NCI-H226 (cell line): ENCODE results near the gene CAMK4.

Source experiments
- DNase-seq: peaks from one replicate; pipeline ENCODE4 v3.0.0-alpha.2; 2015

The CAMK4 gene

GRCh38 chr5:111507276-111507675 lies 283.1 kb downstream of the CAMK4 start:
- DNase-seq: no peak

- no peak for DNase-seq
Observed at GRCh38 chr5:111509119-111509518, 284.9 kb downstream of the CAMK4 start.

- peak; percentile 13 for DNase-seq
Observed at GRCh38 chr5:111511174-111511830, 287.1 kb downstream of the CAMK4 start.

GRCh38 chr5:111511831-111512374 lies 287.7 kb downstream of the CAMK4 start:
- DNase-seq: peak; percentile 12

- DNase-seq: peak; percentile 96
Observed at GRCh38 chr5:111512375-111513130, 288.4 kb downstream of the CAMK4 start, which contains the start of gene STARD4. Gene STARD4 (minus strand): TSS chr5:111512535. CDS start chr5:111507433, 5,102 bp downstream.

GRCh38 chr5:111513131-111513520 lies 288.9 kb downstream of the CAMK4 start:
- no peak for DNase-seq

- no peak for DNase-seq
Observed at GRCh38 chr5:111514087-111514486, 289.9 kb downstream of the CAMK4 start.

- no peak for DNase-seq
Observed at GRCh38 chr5:111517853-111518501, 293.8 kb downstream of the CAMK4 start.

GRCh38 chr5:111518777-111519176 lies 294.6 kb downstream of the CAMK4 start:
- peak; percentile 16 for DNase-seq

- no peak for DNase-seq
Observed at GRCh38 chr5:111520908-111521307, 296.7 kb downstream of the CAMK4 start.

GRCh38 chr5:111528056-111528455 lies 303.9 kb downstream of the CAMK4 start:
- no peak for DNase-seq

GRCh38 chr5:111530298-111530740 lies 306.1 kb downstream of the CAMK4 start:
- DNase-seq: peak; percentile 97

- no peak for DNase-seq
Observed at GRCh38 chr5:111532886-111533582, 308.9 kb downstream of the CAMK4 start.

- DNase-seq: no peak
Observed at GRCh38 chr5:111535879-111536549, 311.8 kb downstream of the CAMK4 start.

- DNase-seq: no peak
Observed at GRCh38 chr5:111537141-111538024, 313.2 kb downstream of the CAMK4 start.
